ENCODE results near the gene PRDM16. TPM values are rescaled to one million over a fixed set of nuclear protein-coding genes. Genes with fewer than 3 reads are reported as not detected.

The PRDM16 gene
- polyA plus RNA-seq, 1 of the 3 experiments (the other 2 are of a cell fraction): not detected

DNA sequence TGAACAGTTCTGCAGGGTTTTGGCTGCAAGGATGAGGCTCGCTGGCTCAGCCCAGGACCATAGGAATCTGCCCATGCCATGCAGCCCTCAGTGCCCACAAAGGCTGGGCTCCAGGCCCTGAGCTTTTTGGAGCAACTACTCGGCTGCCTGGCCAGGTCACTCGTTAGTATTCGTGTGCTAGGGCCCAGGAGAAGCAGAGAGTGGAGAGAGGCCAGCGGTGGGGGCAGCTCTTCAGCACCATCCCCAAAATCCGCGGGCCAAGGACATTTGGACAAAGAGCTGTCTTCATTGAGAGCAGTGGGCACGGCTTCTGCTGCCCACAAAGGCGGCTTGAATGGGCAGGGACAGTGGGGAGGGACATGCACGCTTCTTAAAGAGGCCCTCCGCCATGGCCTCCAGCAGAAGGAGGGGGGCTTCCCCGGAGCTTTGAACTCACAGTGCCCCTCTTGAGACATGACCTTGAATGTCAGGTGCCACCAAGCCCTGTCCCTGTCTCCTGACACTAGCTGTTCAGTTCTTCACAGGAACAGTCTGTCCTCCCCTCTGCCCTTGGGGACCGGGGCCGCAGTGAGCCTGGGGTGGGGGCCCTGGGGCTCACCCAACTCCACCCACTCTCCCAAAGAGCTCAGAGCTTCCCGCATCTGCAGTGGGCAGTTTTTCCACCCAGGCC, 279.3 kb downstream of the PRDM16 start (continued):
- TF ChIP-seq, protein P1, sequence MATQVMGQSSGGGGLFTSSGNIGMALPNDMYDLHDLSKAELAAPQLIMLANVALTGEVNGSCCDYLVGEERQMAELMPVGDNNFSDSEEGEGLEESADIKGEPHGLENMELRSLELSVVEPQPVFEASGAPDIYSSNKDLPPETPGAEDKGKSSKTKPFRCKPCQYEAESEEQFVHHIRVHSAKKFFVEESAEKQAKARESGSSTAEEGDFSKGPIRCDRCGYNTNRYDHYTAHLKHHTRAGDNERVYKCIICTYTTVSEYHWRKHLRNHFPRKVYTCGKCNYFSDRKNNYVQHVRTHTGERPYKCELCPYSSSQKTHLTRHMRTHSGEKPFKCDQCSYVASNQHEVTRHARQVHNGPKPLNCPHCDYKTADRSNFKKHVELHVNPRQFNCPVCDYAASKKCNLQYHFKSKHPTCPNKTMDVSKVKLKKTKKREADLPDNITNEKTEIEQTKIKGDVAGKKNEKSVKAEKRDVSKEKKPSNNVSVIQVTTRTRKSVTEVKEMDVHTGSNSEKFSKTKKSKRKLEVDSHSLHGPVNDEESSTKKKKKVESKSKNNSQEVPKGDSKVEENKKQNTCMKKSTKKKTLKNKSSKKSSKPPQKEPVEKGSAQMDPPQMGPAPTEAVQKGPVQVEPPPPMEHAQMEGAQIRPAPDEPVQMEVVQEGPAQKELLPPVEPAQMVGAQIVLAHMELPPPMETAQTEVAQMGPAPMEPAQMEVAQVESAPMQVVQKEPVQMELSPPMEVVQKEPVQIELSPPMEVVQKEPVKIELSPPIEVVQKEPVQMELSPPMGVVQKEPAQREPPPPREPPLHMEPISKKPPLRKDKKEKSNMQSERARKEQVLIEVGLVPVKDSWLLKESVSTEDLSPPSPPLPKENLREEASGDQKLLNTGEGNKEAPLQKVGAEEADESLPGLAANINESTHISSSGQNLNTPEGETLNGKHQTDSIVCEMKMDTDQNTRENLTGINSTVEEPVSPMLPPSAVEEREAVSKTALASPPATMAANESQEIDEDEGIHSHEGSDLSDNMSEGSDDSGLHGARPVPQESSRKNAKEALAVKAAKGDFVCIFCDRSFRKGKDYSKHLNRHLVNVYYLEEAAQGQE (IDR thresholded peaks at IDR 0.05; ENCODE audit: low read depth, low read length): no peak
- TF ChIP-seq MXI1 (IDR thresholded peaks at IDR 0.05; ENCODE audit: low read depth, low read length): no peak

DNA sequence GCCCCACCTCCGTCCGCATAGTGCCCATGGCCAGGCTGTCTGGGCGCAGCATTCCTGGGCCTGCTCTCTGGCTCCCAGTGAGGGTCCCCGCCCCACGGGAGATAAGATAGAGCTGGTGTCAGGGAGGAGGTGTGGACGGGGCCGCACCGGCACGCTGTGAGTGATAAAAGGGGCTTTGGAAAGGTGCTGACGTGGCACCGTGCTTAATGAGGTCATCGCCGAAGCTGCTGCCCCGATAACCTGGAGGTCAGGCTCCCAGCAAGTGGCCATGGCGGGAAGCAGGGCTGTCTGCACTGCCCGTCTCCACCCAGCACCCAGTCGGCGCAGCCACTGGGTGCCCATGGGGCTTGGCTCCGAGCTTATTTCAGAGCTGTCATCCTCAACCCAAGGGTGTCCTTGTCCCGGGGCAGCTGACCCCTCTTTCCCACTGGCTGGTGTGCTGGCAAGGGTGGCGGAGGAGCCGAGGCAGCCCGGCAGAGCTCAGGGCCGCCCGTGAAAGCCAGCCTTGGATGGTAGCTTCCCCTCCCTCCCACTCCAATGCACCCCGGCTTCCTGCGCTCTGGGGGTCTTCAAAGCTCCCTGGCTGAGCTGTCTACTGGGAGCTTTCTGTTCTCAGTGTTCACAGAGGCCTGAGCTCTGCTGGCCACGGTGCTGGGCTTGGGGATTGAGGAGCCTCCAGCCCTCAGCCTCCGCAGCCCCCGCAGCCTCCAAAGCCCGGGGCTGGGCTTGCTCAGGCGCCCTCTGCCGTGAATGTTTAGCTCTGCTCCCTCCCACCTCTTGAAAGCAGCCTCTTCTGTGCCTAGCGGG, 280.4 kb downstream of the PRDM16 start:
- TF ChIP-seq, protein P2, sequence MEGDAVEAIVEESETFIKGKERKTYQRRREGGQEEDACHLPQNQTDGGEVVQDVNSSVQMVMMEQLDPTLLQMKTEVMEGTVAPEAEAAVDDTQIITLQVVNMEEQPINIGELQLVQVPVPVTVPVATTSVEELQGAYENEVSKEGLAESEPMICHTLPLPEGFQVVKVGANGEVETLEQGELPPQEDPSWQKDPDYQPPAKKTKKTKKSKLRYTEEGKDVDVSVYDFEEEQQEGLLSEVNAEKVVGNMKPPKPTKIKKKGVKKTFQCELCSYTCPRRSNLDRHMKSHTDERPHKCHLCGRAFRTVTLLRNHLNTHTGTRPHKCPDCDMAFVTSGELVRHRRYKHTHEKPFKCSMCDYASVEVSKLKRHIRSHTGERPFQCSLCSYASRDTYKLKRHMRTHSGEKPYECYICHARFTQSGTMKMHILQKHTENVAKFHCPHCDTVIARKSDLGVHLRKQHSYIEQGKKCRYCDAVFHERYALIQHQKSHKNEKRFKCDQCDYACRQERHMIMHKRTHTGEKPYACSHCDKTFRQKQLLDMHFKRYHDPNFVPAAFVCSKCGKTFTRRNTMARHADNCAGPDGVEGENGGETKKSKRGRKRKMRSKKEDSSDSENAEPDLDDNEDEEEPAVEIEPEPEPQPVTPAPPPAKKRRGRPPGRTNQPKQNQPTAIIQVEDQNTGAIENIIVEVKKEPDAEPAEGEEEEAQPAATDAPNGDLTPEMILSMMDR (IDR thresholded peaks at IDR 0.05): peak; percentile 29
- TF ChIP-seq, protein P3, sequence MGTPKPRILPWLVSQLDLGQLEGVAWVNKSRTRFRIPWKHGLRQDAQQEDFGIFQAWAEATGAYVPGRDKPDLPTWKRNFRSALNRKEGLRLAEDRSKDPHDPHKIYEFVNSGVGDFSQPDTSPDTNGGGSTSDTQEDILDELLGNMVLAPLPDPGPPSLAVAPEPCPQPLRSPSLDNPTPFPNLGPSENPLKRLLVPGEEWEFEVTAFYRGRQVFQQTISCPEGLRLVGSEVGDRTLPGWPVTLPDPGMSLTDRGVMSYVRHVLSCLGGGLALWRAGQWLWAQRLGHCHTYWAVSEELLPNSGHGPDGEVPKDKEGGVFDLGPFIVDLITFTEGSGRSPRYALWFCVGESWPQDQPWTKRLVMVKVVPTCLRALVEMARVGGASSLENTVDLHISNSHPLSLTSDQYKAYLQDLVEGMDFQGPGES (IDR thresholded peaks at IDR 0.05; ENCODE audit: low read depth, low read length): no peak
- TF ChIP-seq EP300 (IDR thresholded peaks at IDR 0.05; ENCODE audit: borderline replicate concordance in 1 of 2, low read depth in 1 of 2, low read length in 1 of 2) (no peak), GABPA (IDR thresholded peaks at IDR 0.05; ENCODE audit: low read depth) (no peak), POLR2AphosphoS5 (IDR thresholded peaks at IDR 0.05; ENCODE audit: low read depth, low read length) (no peak), SIN3A (IDR thresholded peaks at IDR 0.05; ENCODE audit: borderline replicate concordance, low read depth, low read length) (no peak), RFX5 (IDR thresholded peaks at IDR 0.05; ENCODE audit: low read length) (no peak), FOSL2 (IDR thresholded peaks at IDR 0.05; ENCODE audit: borderline replicate concordance, low read depth) (no peak)
- no peak for DNase-seq
- Histone ChIP-seq H3K79me2 (ENCODE audit: insufficient read depth) (no peaks in the 10 kb centered on the region), H3K4me2 (no peak overlapping the region), H3F3A (replicated peaks; ENCODE audit: insufficient read depth) (no peaks in the 10 kb centered on the region), H3K9ac (no peak overlapping the region), H3K9me3 (no peaks in the 10 kb centered on the region), H3K27ac (ENCODE audit: low read depth in 2 of 2, low read length in 1 of 2) (no peak overlapping the region), H4K20me1 (ENCODE audit: insufficient read depth) (no peaks in the 10 kb centered on the region), H3K4me1 (ENCODE audit: control insufficient read depth in 1 of 2, insufficient read depth in 2 of 2, low read depth in 1 of 2, low read length in 1 of 2) (no peaks in the 10 kb centered on the region), H3K27me3 (ENCODE audit: insufficient read depth) (0 out of 2 replicates have a peak, but pooled peaks cover 9% of the 10 kb centered on the region), H3K4me3 (ENCODE audit: low read depth in 2 of 2, low read length in 1 of 2) (no peak overlapping the region), H3K36me3 (replicated peaks in 1 of 2; ENCODE audit: control insufficient read depth in 1 of 2, insufficient read depth in 2 of 2, low read length in 1 of 2) (no peaks in the 10 kb centered on the region), H2AFZ (ENCODE audit: low read depth) (no peak overlapping the region), H3K9me2 (no peaks in the 10 kb centered on the region)
- WGBS (ENCODE audit: low lambda C conversion rate): 55% methylated on average over 16 of the region's 34 CpGs
- ChIA-PET POLR2A (no interaction called here), CTCF (interaction anchor here (1.0 kb wide), 1 partner anchor 10 kb away, joined by 3 read pairs; no protein-coding TSS in a partner anchor)

Measured in SK-N-SH (cell line).